Common myeloid progenitor, CD34-positive (primary cell): ENCODE measurements around the gene MIA3.
"Not testable (repeated sequence)": the region's sequence is repeated elsewhere in the genome, so short reads cannot be mapped to it uniquely, and the experiment has no call there.

Experiments used
- CTCF ChIA-PET: fragments of 350-600 bp; sonication (Branson Sonifier 250); formaldehyde crosslinking; loops from one replicate; lab custom pipeline; 2021; ENCODE audit warnings: antibody characterized with exemption; lab: Charles Lee
- POLR2A ChIA-PET: fragments of 350-600 bp; sonication (Branson Sonifier 250); formaldehyde crosslinking; loops from one replicate; lab custom pipeline; 2021; ENCODE audit warnings: antibody characterized with exemption; lab: Charles Lee
- DNase-seq, 3 donors: peaks; one replicate each; pipeline versions ENCODE4 v3.0.0 to v3.0.0-alpha.2; 2013
- H3K27ac ChIP-seq, 2 experiments: 1 replicate in 1 of 2; 2 replicates in 1 of 2; pipeline ENCODE4 v1.7.0; 2013; ENCODE audit warnings: inconsistent platforms in 2 of 2, low read length in 2 of 2, mild to moderate bottlenecking in 2 of 2, low read depth in 1 of 2, moderate library complexity in 1 of 2; ENCODE audit not compliant: severe bottlenecking in 2 of 2, insufficient read depth in 1 of 2, poor library complexity in 1 of 2
- H3K27me3 ChIP-seq, 5 experiments: replicated peaks in 2 of 5; 1 replicate in 3 of 5; 2 replicates in 2 of 5; pipeline versions ENCODE4 v1.6.1 to v1.7.0; 2013; ENCODE audit warnings: low read length in 4 of 5, mild to moderate bottlenecking in 2 of 5, moderate library complexity in 2 of 5, inconsistent platforms in 1 of 5; ENCODE audit not compliant: insufficient read depth in 5 of 5, control insufficient read depth in 4 of 5
- H3K36me3 ChIP-seq, 4 experiments: 1 replicate in 2 of 4; 2 replicates in 2 of 4; pipeline versions ENCODE4 v1.6.1 to v1.7.0; 2013; ENCODE audit warnings: low read length in 3 of 4, control low read depth in 1 of 4, mild to moderate bottlenecking in 1 of 4; ENCODE audit not compliant: control insufficient read depth in 4 of 4, insufficient read depth in 4 of 4
- H3K4me1 ChIP-seq, 4 experiments: 1 replicate in 3 of 4; 2 replicates in 1 of 4; pipeline versions ENCODE4 v1.6.1 to v1.7.1; 2013; ENCODE audit warnings: low read length in 3 of 4, mild to moderate bottlenecking in 3 of 4, control low read depth in 1 of 4, inconsistent platforms in 1 of 4, moderate library complexity in 1 of 4; ENCODE audit not compliant: control insufficient read depth in 4 of 4, insufficient read depth in 4 of 4; ENCODE audit errors: control extremely low read depth in 1 of 4
- H3K4me3 ChIP-seq, 7 experiments: 1 replicate in 4 of 7; 2 replicates in 3 of 7; pipeline versions ENCODE4 v1.5.1 to v1.7.0; 2013; ENCODE audit warnings: mild to moderate bottlenecking in 7 of 7, low read length in 6 of 7, moderate library complexity in 6 of 7, inconsistent platforms in 2 of 7, low read depth in 2 of 7, control low read depth in 1 of 7; ENCODE audit not compliant: insufficient read depth in 4 of 7, control insufficient read depth in 1 of 7; ENCODE audit errors: extremely low read depth in 1 of 7
- H3K9me3 ChIP-seq, 5 experiments: 1 replicate in 4 of 5; 2 replicates in 1 of 5; pipeline versions ENCODE4 v1.6.1 to v1.7.1; 2013; ENCODE audit warnings: low read length in 4 of 5, mild to moderate bottlenecking in 2 of 5, inconsistent platforms in 1 of 5, low read depth in 1 of 5, moderate library complexity in 1 of 5; ENCODE audit not compliant: control insufficient read depth in 4 of 5, insufficient read depth in 2 of 5; ENCODE audit errors: control extremely low read depth in 1 of 5
- WGBS: methylation state at CpG from one replicate; pipeline ENCODE4 v1.1.5; 2013; ENCODE audit not compliant: insufficient coverage; 5-methylcytosine and 5-hydroxymethylcytosine counted together

Gene MIA3

DNA sequence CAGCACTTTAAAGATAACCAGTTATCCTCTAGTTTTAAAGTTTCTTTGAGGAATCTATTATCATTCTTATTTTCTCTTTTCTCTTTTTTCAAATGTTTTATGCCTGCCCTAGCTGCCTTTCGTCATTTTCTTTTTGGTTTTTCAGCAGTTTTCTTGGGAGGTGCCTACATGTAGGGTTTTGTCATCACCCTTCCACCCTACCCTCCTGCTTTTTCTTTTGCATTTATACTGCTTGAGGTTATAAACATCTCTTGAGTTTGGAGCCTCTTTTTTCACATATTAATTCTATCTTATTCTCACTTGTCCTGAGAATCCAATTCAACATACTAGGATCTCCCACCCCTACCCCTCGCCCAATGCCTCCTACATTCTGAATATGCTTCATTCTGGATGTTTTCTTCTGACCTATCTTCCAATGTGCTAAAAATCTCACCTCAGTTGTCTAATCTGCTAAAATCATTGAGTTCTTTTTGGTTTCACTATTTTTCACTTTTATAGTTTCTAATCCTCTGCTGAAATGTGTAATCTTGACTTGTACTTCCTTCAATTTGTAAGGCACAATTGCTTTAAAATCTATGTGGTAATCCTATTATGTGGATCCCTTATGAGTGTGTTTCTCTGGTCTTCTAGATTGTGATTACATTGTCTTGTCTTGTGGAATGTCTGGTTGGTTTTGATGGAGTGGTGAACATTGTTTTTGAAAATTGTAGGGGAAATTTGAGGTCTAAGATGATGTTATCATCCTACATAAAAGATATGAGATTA is 38.7 kb downstream of the MIA3 start:
- H3K9me3 ChIP-seq, result no peaks in the 10 kb centered on the region
- 100% methylated on average over 1 of the region's 2 CpGs for WGBS
- no peak overlapping the region for H3K27ac ChIP-seq
- H3K4me3 ChIP-seq, result no peak overlapping the region
- no peak for DNase-seq
- ChIA-PET POLR2A (no interaction called here), CTCF (interaction anchor here (0.9 to 1.4 kb wide), 2 partner anchors 30 to 54 kb away, joined by 3 to 4 read pairs; no protein-coding TSS in a partner anchor)
- peaks cover 7 to 32% (median 12%) of the 10 kb centered on the region in 4 experiments for H3K4me1 ChIP-seq
- peaks cover 42 to 77% (median 65%) of the 10 kb centered on the region in 4 experiments for H3K36me3 ChIP-seq
- H3K27me3 ChIP-seq, result no peaks in the 10 kb centered on the region

GRCh38 chr1:222657899-222658298 is 40.0 kb downstream of the MIA3 start:
- Histone ChIP-seq H3K36me3 (peaks cover 39 to 79% (median 64%) of the 10 kb centered on the region in 4 experiments), H3K9me3 (no peaks in the 10 kb centered on the region), H3K27ac (no peak overlapping the region), H3K27me3 (no peaks in the 10 kb centered on the region), H3K4me1 (peaks cover 7 to 28% (median 12%) of the 10 kb centered on the region in 4 experiments), H3K4me3 (no peak overlapping the region)
- DNase-seq, result no peak
- CTCF ChIA-PET, result interaction anchor here (1.0 to 1.4 kb wide), 2 partner anchors 53 to 69 kb away, joined by 3 to 4 read pairs; no protein-coding TSS in a partner anchor
- WGBS, result no CpG with 5 or more reads among the region's 2 CpGs
- POLR2A ChIA-PET, result interaction anchor here (0.6 to 0.7 kb wide), 2 partner anchors 10 to 71 kb away, joined by 3 read pairs; no protein-coding TSS in a partner anchor

GRCh38 chr1:222663431-222663934 is 45.6 kb downstream of the MIA3 start:
- H3K9me3 ChIP-seq, result no peaks in the 10 kb centered on the region
- H3K36me3 ChIP-seq, result peaks cover 45 to 91% (median 69%) of the 10 kb centered on the region in 4 experiments
- no peaks in the 10 kb centered on the region for H3K4me1 ChIP-seq
- DNase-seq, result no peak
- no peaks in the 10 kb centered on the region for H3K27me3 ChIP-seq
- ChIA-PET POLR2A (no interaction called here), CTCF (interaction anchor here (1.0 to 1.5 kb wide), 2 partner anchors 10 to 15 kb away, joined by 3 read pairs; no protein-coding TSS in a partner anchor)
- H3K4me3 ChIP-seq, result no peak overlapping the region
- WGBS, result 100% methylated on average over 2 of the region's 4 CpGs
- no peak overlapping the region for H3K27ac ChIP-seq

GRCh38 chr1:222665964-222666363 is 48.1 kb downstream of the MIA3 start:
- no peak for DNase-seq
- WGBS, result no CpG with 5 or more reads among the region's 7 CpGs
- CTCF ChIA-PET, result interaction anchor here (1.0 kb wide), 1 partner anchor 15 kb away, joined by 3 read pairs; no protein-coding TSS in a partner anchor
- no peak overlapping the region for H3K4me3 ChIP-seq
- H3K36me3 ChIP-seq, result peaks cover 30 to 73% (median 60%) of the 10 kb centered on the region in 4 experiments
- H3K9me3 ChIP-seq, result no peaks in the 10 kb centered on the region
- H3K4me1 ChIP-seq, result no peaks in the 10 kb centered on the region
- H3K27me3 ChIP-seq, result no peaks in the 10 kb centered on the region
- H3K27ac ChIP-seq, result no peak overlapping the region
- POLR2A ChIA-PET, result interaction anchor here (0.5 kb wide), 1 partner anchor 133 kb away, joined by 5 read pairs; no protein-coding TSS in a partner anchor

GRCh38 chr1:222668184-222668583 is 50.3 kb downstream of the MIA3 start:
- CTCF ChIA-PET, H3K4me1 ChIP-seq, H3K27me3 ChIP-seq, DNase-seq, POLR2A ChIA-PET, H3K4me3 ChIP-seq, H3K27ac ChIP-seq, H3K9me3 ChIP-seq: not testable (repeated sequence)
- peaks cover 22 to 69% (median 56%) of the 10 kb centered on the region in 4 experiments for H3K36me3 ChIP-seq
- no CpG with 5 or more reads among the region's 4 CpGs for WGBS

DNA sequence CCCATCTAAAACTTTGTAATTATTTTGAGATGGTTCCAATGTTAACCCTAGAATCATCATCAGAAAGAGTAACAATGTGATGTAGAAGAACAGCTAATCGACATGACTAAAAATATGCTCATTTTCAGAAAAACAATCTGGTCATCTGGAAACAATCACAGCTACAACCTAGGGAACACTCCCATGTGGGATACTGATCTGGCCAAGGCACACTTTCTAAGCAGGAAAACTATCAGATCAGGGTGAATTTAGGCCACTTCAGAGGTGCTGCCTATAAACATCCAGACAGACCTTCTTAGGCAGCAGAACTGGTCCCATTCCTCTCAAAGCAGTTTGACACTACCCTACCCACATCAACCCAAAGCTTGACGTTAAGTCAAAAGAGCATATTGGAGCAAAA is 51.2 kb downstream of the MIA3 start:
- H3K27ac ChIP-seq, H3K4me1 ChIP-seq, POLR2A ChIA-PET, CTCF ChIA-PET, H3K27me3 ChIP-seq, DNase-seq, H3K9me3 ChIP-seq, H3K4me3 ChIP-seq: not testable (repeated sequence)
- peaks cover 16 to 62% (median 50%) of the 10 kb centered on the region in 4 experiments for H3K36me3 ChIP-seq
- WGBS, result no CpG with 5 or more reads among the region's 2 CpGs

GRCh38 chr1:222670110-222670509 is 52.2 kb downstream of the MIA3 start:
- H3K4me1 ChIP-seq, result no peaks in the 10 kb centered on the region
- H3K27ac ChIP-seq, result no peak overlapping the region
- H3K9me3 ChIP-seq, result no peaks in the 10 kb centered on the region
- peaks cover 16 to 62% (median 49%) of the 10 kb centered on the region in 4 experiments for H3K36me3 ChIP-seq
- no peak for DNase-seq
- H3K27me3 ChIP-seq, result no peaks in the 10 kb centered on the region
- CTCF ChIA-PET, result interaction anchor here (1.1 kb wide), 1 partner anchor 11 kb away, joined by 3 read pairs; no protein-coding TSS in a partner anchor
- no peak overlapping the region for H3K4me3 ChIP-seq
- no CpG with 5 or more reads among the region's 1 CpG for WGBS
- POLR2A ChIA-PET, result no interaction called here
